HG02571 (cell line): ENCODE measurements around the gene C6orf141.

Experiments
- ATAC-seq: cut with Tn5 transposase; IDR thresholded peaks from one replicate; pipeline ENCODE4 v1.9.1; 2021; ENCODE audit warnings: mild to moderate bottlenecking, moderate library complexity; ENCODE audit not compliant: unreplicated experiment

C6orf141 gene

GRCh38 chr6:49535795-49536194 is 14.7 kb upstream of the C6orf141 start:
- ATAC-seq, result no peak

DNA sequence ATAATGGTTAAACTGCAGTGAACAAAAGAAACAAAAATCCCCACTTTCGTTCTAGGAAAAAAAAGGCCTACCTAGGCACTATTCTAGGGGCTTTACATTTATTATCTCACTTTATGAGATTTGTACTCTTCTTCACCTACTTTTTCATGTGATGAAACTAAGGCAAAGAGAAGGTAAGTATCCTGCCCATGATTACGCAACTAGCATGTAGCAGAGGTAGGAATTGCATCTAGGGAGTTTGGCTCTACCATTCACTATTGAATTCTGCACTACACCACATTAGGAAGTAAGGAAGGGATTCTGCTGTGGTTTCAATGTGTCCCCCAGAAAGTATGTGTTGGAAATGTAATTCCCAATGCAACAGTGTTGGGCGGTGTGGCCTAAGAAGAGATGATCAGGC is 11.4 kb upstream of the C6orf141 start:
- ATAC-seq, result no peak

- ATAC-seq, result no peak
Measured at GRCh38 chr6:49540614-49541013, 9.9 kb upstream of the C6orf141 start.

DNA sequence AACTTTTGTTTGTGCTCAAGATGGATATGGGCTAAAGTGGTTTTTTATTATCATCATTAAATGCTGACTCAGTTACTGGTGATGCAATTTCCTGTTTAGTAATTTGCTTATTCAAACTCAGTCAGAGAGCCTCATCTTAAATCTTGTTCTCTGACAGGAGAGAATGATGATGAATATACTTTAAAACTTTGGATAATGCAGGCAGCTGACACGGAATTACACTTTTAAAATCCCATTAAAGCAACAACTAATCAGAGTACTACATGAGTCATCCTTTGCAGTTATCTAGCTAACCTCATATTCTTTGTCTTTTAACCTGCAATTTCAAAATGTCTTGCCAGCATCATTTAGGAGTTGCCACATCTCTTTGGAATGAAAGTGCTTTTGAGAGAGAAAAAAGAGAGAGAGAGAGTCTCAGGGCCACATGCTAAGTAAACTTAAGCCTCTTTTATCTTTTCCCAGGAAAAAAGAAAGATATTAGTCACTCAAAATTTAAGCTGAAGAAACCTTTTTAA is 9.2 kb upstream of the C6orf141 start:
- no peak for ATAC-seq

- no peak for ATAC-seq
Measured at GRCh38 chr6:49541936-49542335, 8.5 kb upstream of the C6orf141 start.

DNA sequence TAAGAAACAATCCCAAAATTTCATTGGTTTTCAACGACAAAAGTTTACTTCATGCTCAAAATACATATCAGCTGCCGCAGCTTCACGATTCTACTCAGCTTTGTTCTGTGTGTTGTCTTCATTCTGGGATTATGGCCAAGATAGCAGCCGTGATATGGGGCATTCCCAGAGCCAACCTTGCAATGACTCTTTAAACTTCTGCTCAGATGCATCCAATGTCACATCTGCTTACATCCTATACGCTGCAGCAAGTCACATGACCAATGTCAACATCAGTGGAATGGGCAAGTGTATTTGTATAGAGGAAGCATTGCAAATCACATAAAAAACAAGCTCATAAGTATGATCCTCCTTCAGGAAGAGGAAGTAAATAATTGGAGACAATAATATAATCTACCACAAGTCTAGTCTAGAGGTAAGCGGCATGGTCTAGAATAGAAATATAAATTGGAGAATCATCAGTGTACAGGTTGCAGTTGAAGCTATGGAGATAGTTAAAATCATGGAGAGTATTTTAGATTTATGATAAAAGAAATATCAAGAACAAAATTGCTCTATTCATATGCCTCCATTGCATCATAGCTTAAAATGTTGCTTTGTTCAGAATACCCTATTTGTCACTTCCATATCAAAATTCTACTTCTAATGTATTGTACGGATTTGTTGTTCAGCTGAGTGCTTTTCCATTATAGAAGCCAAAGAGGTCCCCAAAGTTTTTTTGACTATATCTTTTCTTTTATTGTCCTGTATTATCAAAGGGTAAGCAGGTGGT is 7.2 kb upstream of the C6orf141 start:
- ATAC-seq, result no peak

GRCh38 chr6:49546331-49546730 is 4.1 kb upstream of the C6orf141 start:
- no peak for ATAC-seq

DNA sequence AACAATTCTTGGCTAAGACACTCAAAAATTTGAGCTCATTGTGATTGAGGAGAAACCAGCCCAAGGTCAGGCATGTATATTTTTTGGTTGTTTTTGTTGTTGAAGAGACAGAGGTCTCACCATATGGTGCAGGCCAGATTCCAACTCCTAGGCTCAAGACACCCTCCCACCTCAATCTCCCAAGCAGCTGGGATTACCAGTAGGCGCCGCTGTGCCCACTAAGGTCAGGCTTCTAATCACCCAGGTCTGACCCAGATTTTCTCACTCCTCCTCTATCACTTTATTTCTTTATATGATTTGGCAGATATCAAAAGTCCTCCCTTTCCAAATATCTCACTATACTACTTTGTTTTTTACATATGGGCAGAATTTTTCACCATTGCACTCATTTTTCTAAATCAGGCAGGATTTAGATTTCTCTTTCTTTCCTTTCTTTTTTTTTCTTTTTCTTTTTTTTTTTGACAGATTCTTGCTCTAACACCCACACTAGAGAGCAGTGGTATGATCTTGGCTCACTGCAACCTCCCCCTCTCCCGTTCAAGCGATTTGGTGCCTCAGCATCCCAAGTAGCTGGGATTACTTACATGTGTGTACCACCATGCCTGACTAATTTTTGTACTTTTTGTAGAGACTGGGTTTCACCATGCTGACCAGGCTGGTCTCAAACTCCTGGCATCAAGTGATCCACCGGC is 1.7 kb upstream of the C6orf141 start:
- ATAC-seq, result no peak

DNA sequence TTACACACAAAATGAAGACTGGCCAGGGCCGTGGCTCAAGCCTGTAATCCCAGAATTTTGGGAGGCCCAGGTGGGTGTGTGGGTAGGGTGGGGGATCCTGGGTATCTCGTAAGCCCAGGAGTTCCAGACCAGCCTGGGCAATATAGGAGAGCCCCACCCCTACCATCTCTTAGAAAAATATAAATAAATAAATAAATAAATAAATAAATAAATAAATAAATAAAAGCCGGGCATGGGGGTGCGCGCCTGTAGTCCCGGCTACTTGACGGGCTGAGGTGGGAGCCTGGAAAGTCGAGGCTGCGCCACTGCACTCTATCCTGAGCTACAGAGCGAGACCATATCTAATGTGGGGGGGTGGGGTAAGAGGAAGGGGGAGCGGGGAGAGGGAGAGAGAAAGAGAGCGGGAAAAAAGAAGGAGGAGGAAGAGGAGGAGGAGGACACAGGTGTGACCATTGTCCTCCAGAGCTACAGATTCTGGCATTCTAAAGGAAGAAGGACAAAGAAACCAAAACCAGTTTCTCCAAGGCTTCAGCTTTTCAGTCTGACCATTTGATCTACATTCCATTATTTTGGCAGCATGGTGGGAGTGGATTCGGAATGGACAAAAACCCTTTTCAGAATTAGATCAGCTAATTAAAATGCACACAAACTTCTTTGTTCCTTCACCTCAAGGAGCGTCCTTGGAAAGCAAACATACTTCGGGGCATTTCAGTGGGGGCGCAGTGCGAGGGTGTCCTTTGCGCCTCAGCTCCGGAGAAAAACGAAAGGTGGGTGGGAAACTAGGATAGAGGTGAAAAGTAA is 577 bp upstream of the C6orf141 start:
- no peak for ATAC-seq

GRCh38 chr6:49551078-49551865 is 804 bp downstream of the C6orf141 start:
- ATAC-seq, result peak; percentile 42

- peak; percentile 38 for ATAC-seq
Measured at GRCh38 chr6:49551866-49552129, 1.3 kb downstream of the C6orf141 start.

DNA sequence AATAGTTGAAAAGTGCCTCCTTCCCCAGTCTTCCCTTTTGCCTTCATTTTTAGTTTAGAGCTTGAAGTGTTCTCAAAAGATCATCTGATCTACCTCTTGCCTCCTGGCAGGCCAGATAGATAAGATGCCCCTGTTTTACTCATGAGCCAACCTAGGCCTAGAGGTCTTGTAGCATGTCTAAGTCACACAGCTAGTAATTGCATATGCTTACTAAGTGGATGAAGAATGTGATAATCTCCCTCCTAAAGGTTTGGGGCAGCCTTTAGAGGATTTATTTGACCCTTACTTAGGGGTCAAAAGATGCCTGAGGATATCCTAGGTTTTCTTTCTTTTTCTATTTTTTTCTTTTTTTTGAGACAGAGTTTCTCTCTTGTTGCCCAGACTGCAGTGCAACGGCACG is 2.1 kb downstream of the C6orf141 start:
- ATAC-seq, result no peak

GRCh38 chr6:49553384-49553783 is 2.9 kb downstream of the C6orf141 start:
- ATAC-seq, result no peak

DNA sequence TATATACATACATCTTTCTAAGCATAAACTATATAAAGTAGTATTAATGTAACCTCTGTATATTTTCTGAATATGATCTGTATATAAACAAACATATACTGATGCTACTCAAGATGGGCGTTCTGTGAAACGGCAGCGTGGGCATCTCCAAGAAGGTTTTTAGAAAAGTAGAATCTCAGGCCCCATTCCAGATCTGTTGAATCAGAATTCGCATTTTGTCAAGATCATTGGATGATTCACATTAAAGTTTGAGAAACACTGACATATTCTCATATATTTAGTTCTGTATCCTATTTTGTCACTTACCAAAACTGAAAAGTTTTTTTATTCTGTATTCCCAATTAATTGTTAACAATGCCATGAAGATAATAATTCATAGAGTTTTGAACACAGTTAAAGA is 5.5 kb downstream of the C6orf141 start:
- no peak for ATAC-seq

DNA sequence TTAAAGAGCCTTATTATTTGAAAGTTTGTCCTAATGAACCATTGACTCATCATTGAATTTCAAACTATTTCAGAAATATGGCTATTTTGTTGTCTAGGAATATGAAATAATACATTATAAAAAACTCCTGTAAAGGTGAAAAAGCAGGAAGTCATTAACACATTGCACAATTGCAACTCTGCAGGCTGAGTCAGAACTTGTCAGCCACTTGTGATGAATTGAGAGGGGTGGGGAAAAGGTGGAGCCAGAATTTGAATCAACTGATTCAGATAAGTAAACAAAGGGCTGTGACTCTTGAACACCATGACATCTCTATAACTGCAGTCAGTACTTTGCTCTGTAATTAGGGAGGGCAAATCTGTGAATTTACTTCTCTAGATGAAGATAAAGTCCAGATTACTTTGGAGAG is 6.0 kb downstream of the C6orf141 start:
- ATAC-seq, result no peak

GRCh38 chr6:49557177-49557576 is 6.7 kb downstream of the C6orf141 start:
- no peak for ATAC-seq

- no peak for ATAC-seq
Measured at GRCh38 chr6:49558238-49558637, 7.8 kb downstream of the C6orf141 start.

- no peak for ATAC-seq
Measured at GRCh38 chr6:49563006-49563886, 12.8 kb downstream of the C6orf141 start.

DNA sequence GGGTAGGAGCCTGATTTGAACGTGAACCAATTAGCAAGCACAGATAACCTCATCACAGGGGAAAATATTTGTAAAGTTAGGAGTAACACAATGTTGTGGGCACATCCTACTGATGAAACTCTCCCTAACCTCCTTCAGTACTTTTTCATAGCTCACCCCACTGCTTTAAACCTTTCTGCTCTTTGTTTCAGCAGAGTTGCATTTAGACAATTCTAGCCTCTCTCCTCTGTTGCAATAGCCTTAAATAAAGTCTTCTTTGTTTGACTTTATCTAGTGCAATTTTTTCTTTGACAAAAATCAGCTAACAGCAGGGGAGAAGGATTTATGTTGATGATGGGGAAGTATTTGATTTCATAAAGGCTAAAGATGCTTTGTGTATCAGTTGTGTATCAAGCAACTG is 14.1 kb downstream of the C6orf141 start:
- no peak for ATAC-seq

- no peak for ATAC-seq
Measured at GRCh38 chr6:49565261-49565660, 14.8 kb downstream of the C6orf141 start.
